Naive thymus-derived CD8-positive, alpha-beta T cell (primary cell): ENCODE data around the gene INTS1. TPM values are rescaled to one million over a fixed set of nuclear protein-coding genes. Genes with fewer than 3 reads are reported as not detected.

Source experiments
- ATAC-seq, 2 donors: fragments of 150-1000 bp; cut with Tn5 transposase in 1 of 2; sonication (Bioruptor Pico), chemical (Tn5 transposase) in 1 of 2; 1 replicate in 1 of 2; 2 replicates in 1 of 2; pipeline ENCODE4 v1.10.0; 2021; ENCODE audit warnings: mild to moderate bottlenecking in 2 of 2, moderate library complexity in 2 of 2
- POLR2A ChIA-PET: fragments of 350-600 bp; sonication (Branson Sonifier 250); formaldehyde crosslinking; loops from one replicate; lab custom pipeline; 2021; ENCODE audit warnings: antibody characterized with exemption; lab: Charles Lee
- DNase-seq, 10 donors: peaks; one replicate each; pipeline versions ENCODE4 v3.0.0 to v3.0.0-alpha.2; 2020 to 2022
- H3K27ac Mint-ChIP-seq, 10 donors: one replicate each; pipeline ENCODE4 v1.8.0; 2020 to 2022; ENCODE audit warnings: mild to moderate bottlenecking in 10 of 10, mixed read lengths in 10 of 10, moderate library complexity in 4 of 10, inconsistent platforms in 1 of 10
- H3K27me3 Mint-ChIP-seq, 5 donors: one replicate each; pipeline ENCODE4 v1.8.0; 2021 to 2022; ENCODE audit warnings: mixed read lengths in 5 of 5
- H3K36me3 Mint-ChIP-seq, 3 donors: one replicate each; pipeline ENCODE4 v1.8.0; 2020 to 2022; ENCODE audit warnings: mixed read lengths in 3 of 3, mild to moderate bottlenecking in 2 of 3, inconsistent platforms in 1 of 3
- H3K4me1 Mint-ChIP-seq, 4 donors: one replicate each; pipeline ENCODE4 v1.8.0; 2021 to 2022; ENCODE audit warnings: mixed read lengths in 4 of 4
- H3K4me3 Mint-ChIP-seq, 10 donors: one replicate each; pipeline ENCODE4 v1.8.0; 2020 to 2022; ENCODE audit warnings: mild to moderate bottlenecking in 10 of 10, mixed read lengths in 10 of 10, moderate library complexity in 6 of 10, inconsistent platforms in 1 of 10
- H3K9me3 Mint-ChIP-seq, 9 donors: one replicate each; pipeline ENCODE4 v1.8.0; 2020 to 2022; ENCODE audit warnings: mixed read lengths in 9 of 9, mild to moderate bottlenecking in 3 of 9, inconsistent platforms in 1 of 9, moderate library complexity in 1 of 9
- polyA plus RNA-seq, 3 donors: library from polyadenylated mRNA; unstranded; fragments of 300-500 nt; fragmentation: Illumina TruSeq; gene quantifications; one replicate each; pipeline ENCODE4 v1.2.3, GENCODE V29; 2021
- total RNA-seq, 8 experiments: library from RNA in 2 of 8; stranded (reverse) in 2 of 8; gene quantifications; one replicate each; pipeline ENCODE4 v1.2.3 and lab custom pipeline; 2021 to 2026

The INTS1 gene
- total and polyA plus RNA-seq, 5 experiments from 2014 or later = 9.1 to 136 (median 24.6) TPM

- H3K9me3 Mint-ChIP-seq = no peaks in the 10 kb centered on the region
- no peaks in the 10 kb centered on the region for H3K27me3 Mint-ChIP-seq
- ATAC-seq (no peak), DNase-seq (no peak)
- peaks cover 0 to 52% (median 8%) of the 10 kb centered on the region in 3 donors for H3K36me3 Mint-ChIP-seq
- POLR2A ChIA-PET = no interaction called here
- H3K4me1 Mint-ChIP-seq = peaks cover 4 to 14% (median 8%) of the 10 kb centered on the region in 4 donors
- H3K4me3 Mint-ChIP-seq = no peak overlapping the region
- no peak overlapping the region for H3K27ac Mint-ChIP-seq
Measured at GRCh38 chr7:1496531-1497292, 7.5 kb downstream of the INTS1 start.

GRCh38 chr7:1495564-1496242 lies 8.5 kb downstream of the INTS1 start:
- no peak overlapping the region for H3K4me3 Mint-ChIP-seq
- peaks cover 0 to 7% (median 5%) of the 10 kb centered on the region in 4 donors for H3K4me1 Mint-ChIP-seq
- H3K36me3 Mint-ChIP-seq = peaks cover 0 to 56% (median 8%) of the 10 kb centered on the region in 3 donors
- H3K9me3 Mint-ChIP-seq = no peaks in the 10 kb centered on the region
- no peaks in the 10 kb centered on the region for H3K27me3 Mint-ChIP-seq
- ATAC-seq (no peak), DNase-seq (no peak)
- H3K27ac Mint-ChIP-seq = no peak overlapping the region
- POLR2A ChIA-PET = no interaction called here

- Mint-ChIP-seq H3K27me3 (no peaks in the 10 kb centered on the region), H3K4me3 (no peak overlapping the region), H3K9me3 (no peaks in the 10 kb centered on the region), H3K27ac (no peak overlapping the region), H3K4me1 (peaks cover 0 to 7% (median under 1%) of the 10 kb centered on the region in 4 donors), H3K36me3 (peaks cover 0 to 53% (median 8%) of the 10 kb centered on the region in 3 donors)
- no peak for ATAC-seq
- no peak for DNase-seq
- POLR2A ChIA-PET = interaction anchor here (0.6 kb wide), 1 partner anchor 13 kb away, joined by 3 read pairs; no protein-coding TSS in a partner anchor
Measured at GRCh38 chr7:1494866-1495563, 9.2 kb downstream of the INTS1 start.

GRCh38 chr7:1494447-1494846 lies 9.7 kb downstream of the INTS1 start:
- H3K4me1 Mint-ChIP-seq = peaks cover 0 to 7% (median 0%) of the 10 kb centered on the region in 4 donors
- no peaks in the 10 kb centered on the region for H3K27me3 Mint-ChIP-seq
- peaks cover 0 to 55% (median 11%) of the 10 kb centered on the region in 3 donors for H3K36me3 Mint-ChIP-seq
- POLR2A ChIA-PET = interaction anchor here (0.6 kb wide), 1 partner anchor 13 kb away, joined by 3 read pairs; no protein-coding TSS in a partner anchor
- no peaks in the 10 kb centered on the region for H3K9me3 Mint-ChIP-seq
- no peak overlapping the region for H3K4me3 Mint-ChIP-seq
- ATAC-seq (no peak), DNase-seq (no peak)
- no peak overlapping the region for H3K27ac Mint-ChIP-seq

- POLR2A ChIA-PET = interaction anchor here (0.6 kb wide), 1 partner anchor 29 kb away, joined by 3 read pairs; no protein-coding TSS in a partner anchor
- no peaks in the 10 kb centered on the region for H3K9me3 Mint-ChIP-seq
- no peak overlapping the region for H3K4me3 Mint-ChIP-seq
- DNase-seq (no peak), ATAC-seq (no peak)
- no peaks in the 10 kb centered on the region for H3K27me3 Mint-ChIP-seq
- peaks cover 0 to 61% (median 11%) of the 10 kb centered on the region in 3 donors for H3K36me3 Mint-ChIP-seq
- no peak overlapping the region for H3K27ac Mint-ChIP-seq
- peaks cover 0 to 7% (median 0%) of the 10 kb centered on the region in 4 donors for H3K4me1 Mint-ChIP-seq
Measured at GRCh38 chr7:1493571-1493970, 10.6 kb downstream of the INTS1 start.

- Mint-ChIP-seq H3K9me3 (no peaks in the 10 kb centered on the region), H3K27ac (no peak overlapping the region), H3K36me3 (peaks cover 0 to 64% (median 14%) of the 10 kb centered on the region in 3 donors), H3K4me1 (peaks cover 0 to 11% (median 0%) of the 10 kb centered on the region in 4 donors), H3K4me3 (no peak overlapping the region), H3K27me3 (no peaks in the 10 kb centered on the region)
- DNase-seq = no peak
- no peak for ATAC-seq
- POLR2A ChIA-PET = interaction anchor here (0.6 kb wide), 1 partner anchor 29 kb away, joined by 3 read pairs; no protein-coding TSS in a partner anchor
Measured at GRCh38 chr7:1493129-1493528, 11.1 kb downstream of the INTS1 start.

- ATAC-seq = no peak
- Mint-ChIP-seq H3K27me3 (no peaks in the 10 kb centered on the region), H3K4me1 (peaks cover 0 to 11% (median 0%) of the 10 kb centered on the region in 4 donors), H3K4me3 (no peak overlapping the region), H3K27ac (no peak overlapping the region), H3K36me3 (peaks cover 0 to 62% (median 16%) of the 10 kb centered on the region in 3 donors), H3K9me3 (no peaks in the 10 kb centered on the region)
- no peak for DNase-seq
- POLR2A ChIA-PET = no interaction called here
Measured at GRCh38 chr7:1492640-1493039, 11.5 kb downstream of the INTS1 start.

- Mint-ChIP-seq H3K27ac (no peak overlapping the region), H3K36me3 (peaks cover 0 to 58% (median 13%) of the 10 kb centered on the region in 3 donors), H3K27me3 (no peaks in the 10 kb centered on the region), H3K9me3 (no peaks in the 10 kb centered on the region), H3K4me3 (no peak overlapping the region), H3K4me1 (peaks cover 0 to 11% (median 0%) of the 10 kb centered on the region in 4 donors)
- DNase-seq = no peak
- POLR2A ChIA-PET = no interaction called here
- no peak for ATAC-seq
Measured at GRCh38 chr7:1492221-1492620, 12.0 kb downstream of the INTS1 start.

GRCh38 chr7:1490837-1491236 lies 13.4 kb downstream of the INTS1 start:
- H3K4me1 Mint-ChIP-seq = peaks cover 0 to 11% (median 0%) of the 10 kb centered on the region in 4 donors
- H3K36me3 Mint-ChIP-seq = peaks cover 0 to 60% (median 11%) of the 10 kb centered on the region in 3 donors
- no peak for ATAC-seq
- POLR2A ChIA-PET = no interaction called here
- no peak overlapping the region for H3K4me3 Mint-ChIP-seq
- no peaks in the 10 kb centered on the region for H3K9me3 Mint-ChIP-seq
- H3K27ac Mint-ChIP-seq = peak overlapping the region in 2 of 10 donors; percentile 35 to 37
- no peak for DNase-seq
- no peaks in the 10 kb centered on the region for H3K27me3 Mint-ChIP-seq

GRCh38 chr7:1489336-1489735 lies 14.9 kb downstream of the INTS1 start:
- H3K4me3 Mint-ChIP-seq = no peak overlapping the region
- DNase-seq = no peak
- peaks cover 0 to 11% (median 0%) of the 10 kb centered on the region in 4 donors for H3K4me1 Mint-ChIP-seq
- peaks cover 0 to 64% (median 16%) of the 10 kb centered on the region in 3 donors for H3K36me3 Mint-ChIP-seq
- H3K27me3 Mint-ChIP-seq = no peaks in the 10 kb centered on the region
- peak overlapping the region in 1 of 10 donors; percentile 56 for H3K27ac Mint-ChIP-seq
- ATAC-seq = no peak
- POLR2A ChIA-PET = no interaction called here
- H3K9me3 Mint-ChIP-seq = no peaks in the 10 kb centered on the region

GRCh38 chr7:1488016-1488415 lies 16.2 kb downstream of the INTS1 start:
- ATAC-seq = no peak
- Mint-ChIP-seq H3K4me3 (no peak overlapping the region), H3K9me3 (no peaks in the 10 kb centered on the region), H3K27me3 (no peaks in the 10 kb centered on the region), H3K27ac (peak overlapping the region in 2 of 10 donors; percentile 37 to 75), H3K36me3 (peaks cover 0 to 61% (median 16%) of the 10 kb centered on the region in 3 donors), H3K4me1 (peaks cover 0 to 11% (median 0%) of the 10 kb centered on the region in 4 donors)
- POLR2A ChIA-PET = no interaction called here
- DNase-seq = no peak

GRCh38 chr7:1487466-1487865 lies 16.7 kb downstream of the INTS1 start:
- no peaks in the 10 kb centered on the region for H3K9me3 Mint-ChIP-seq
- POLR2A ChIA-PET = no interaction called here
- no peak for ATAC-seq
- no peak overlapping the region for H3K4me3 Mint-ChIP-seq
- H3K4me1 Mint-ChIP-seq = peaks cover 0 to 11% (median 0%) of the 10 kb centered on the region in 4 donors
- peaks cover 0 to 60% (median 14%) of the 10 kb centered on the region in 3 donors for H3K36me3 Mint-ChIP-seq
- H3K27me3 Mint-ChIP-seq = no peaks in the 10 kb centered on the region
- H3K27ac Mint-ChIP-seq = no peak overlapping the region
- no peak for DNase-seq
